IPS-20b (cell line): ENCODE results near the gene SREBF1.

Experiments
- H3K27ac ChIP-seq: one replicate; pipeline ENCODE4 v1.5.1; 2013; ENCODE audit warnings: low read length
- H3K27me3 ChIP-seq: 2 replicates; pipeline ENCODE4 v1.6.1; 2013; ENCODE audit warnings: mild to moderate bottlenecking, low read length, inconsistent platforms; ENCODE audit not compliant: insufficient read depth
- H3K36me3 ChIP-seq: 2 replicates; pipeline ENCODE4 v1.6.1; 2013; ENCODE audit warnings: low read depth, mild to moderate bottlenecking, inconsistent platforms, low read length, moderate library complexity; ENCODE audit not compliant: insufficient read depth
- H3K4me1 ChIP-seq: 2 replicates; pipeline ENCODE4 v1.6.1; 2013; ENCODE audit warnings: mild to moderate bottlenecking, control low read depth, inconsistent platforms, low read length, moderate library complexity; ENCODE audit not compliant: insufficient read depth
- H3K4me3 ChIP-seq: 2 replicates; pipeline ENCODE4 v1.5.1; 2013; ENCODE audit warnings: mild to moderate bottlenecking, low read length, inconsistent platforms
- H3K9ac ChIP-seq: 2 replicates; pipeline ENCODE4 v1.6.1; 2013; ENCODE audit warnings: low read depth, mild to moderate bottlenecking, inconsistent platforms, low read length, moderate library complexity
- H3K9me3 ChIP-seq: 2 replicates; pipeline ENCODE4 v1.6.1; 2013; ENCODE audit warnings: mild to moderate bottlenecking, low read depth, low read length, inconsistent platforms; ENCODE audit not compliant: insufficient read depth

Gene SREBF1

DNA sequence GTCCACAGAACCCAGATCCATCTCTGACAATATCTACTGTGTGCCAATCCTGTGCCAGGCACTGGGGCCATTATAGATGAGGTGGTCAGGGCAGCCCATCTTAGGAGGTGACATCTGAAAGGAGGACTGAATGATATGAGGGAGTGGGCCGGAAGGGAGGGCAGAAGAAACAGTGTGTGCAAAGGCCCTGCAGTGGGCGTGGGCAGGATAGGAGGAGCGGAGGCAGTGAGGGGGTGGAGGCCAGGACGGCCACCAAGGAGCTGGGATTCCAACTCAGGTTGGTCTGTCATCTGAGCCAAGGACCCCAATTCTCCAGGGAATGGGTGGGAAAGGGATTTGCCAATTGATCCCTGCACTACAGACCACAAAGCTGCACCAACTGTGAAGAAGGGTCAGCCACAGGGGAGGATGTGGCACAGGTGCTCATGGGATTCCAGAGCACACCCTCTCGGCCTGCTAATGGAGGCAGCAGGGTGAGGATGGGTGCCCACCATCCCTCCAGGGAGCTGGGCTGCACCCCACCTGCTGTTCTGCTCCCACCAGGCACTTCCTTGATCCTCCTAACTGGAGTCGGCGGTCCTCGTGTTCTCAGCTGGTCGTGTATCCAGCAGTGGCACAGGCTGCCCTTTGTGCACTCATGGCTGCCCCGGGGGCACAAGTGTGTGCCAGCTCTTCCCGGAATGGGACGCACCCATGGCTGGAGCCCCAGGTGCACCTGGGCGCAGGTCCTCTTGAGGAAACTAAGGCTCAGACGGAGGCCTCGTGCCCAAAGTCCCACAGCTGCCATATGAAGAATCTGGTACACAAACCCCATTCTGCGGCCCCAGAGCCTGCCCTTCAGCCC lies 9.6 kb downstream of the SREBF1 start:
- H3K9me3 ChIP-seq: no peaks in the 10 kb centered on the region
- H3K27ac ChIP-seq: no peak overlapping the region
- H3K36me3 ChIP-seq: peaks cover 10% of the 10 kb centered on the region; the same call in 1 of the 2 replicates
- H3K27me3 ChIP-seq: peaks cover 11% of the 10 kb centered on the region; the same call in 1 of the 2 replicates
- H3K4me3 ChIP-seq: no peak overlapping the region
- no peak overlapping the region for H3K9ac ChIP-seq
- H3K4me1 ChIP-seq: peaks cover 24% of the 10 kb centered on the region

GRCh38 chr17:17826342-17826713 lies 10.5 kb downstream of the SREBF1 start:
- H3K9ac ChIP-seq: no peak overlapping the region
- no peak overlapping the region for H3K27ac ChIP-seq
- no peak overlapping the region for H3K4me3 ChIP-seq

GRCh38 chr17:17824783-17825614 lies 11.8 kb downstream of the SREBF1 start:
- Histone ChIP-seq H3K36me3 (peaks cover 11% of the 10 kb centered on the region; the same call in 1 of the 2 replicates), H3K27me3 (peaks cover 13% of the 10 kb centered on the region; the same call in 1 of the 2 replicates), H3K9me3 (no peaks in the 10 kb centered on the region), H3K27ac (peak overlapping the region; percentile 3), H3K4me1 (peaks cover 24% of the 10 kb centered on the region), H3K4me3 (peak overlapping the region; percentile 38; the same call in 1 of the 2 replicates), H3K9ac (peak overlapping the region; percentile 32; the same call in 1 of the 2 replicates)

More at GRCh38 chr17:17826342-17826713, 10.5 kb downstream of the SREBF1 start:
- Histone ChIP-seq H3K36me3 (peaks cover 6% of the 10 kb centered on the region; the same call in 1 of the 2 replicates), H3K4me1 (peaks cover 24% of the 10 kb centered on the region), H3K9me3 (no peaks in the 10 kb centered on the region), H3K27me3 (peaks cover 13% of the 10 kb centered on the region; the same call in 1 of the 2 replicates)

- H3K9ac ChIP-seq: peak overlapping the region; percentile 32; the same call in 1 of the 2 replicates
- no peaks in the 10 kb centered on the region for H3K9me3 ChIP-seq
- H3K4me3 ChIP-seq: peak overlapping the region; percentile 38; the same call in 1 of the 2 replicates
- peaks cover 24% of the 10 kb centered on the region for H3K4me1 ChIP-seq
- H3K36me3 ChIP-seq: peaks cover 18% of the 10 kb centered on the region; the same call in 1 of the 2 replicates
- H3K27ac ChIP-seq: peak overlapping the region; percentile 3
- peaks cover 13% of the 10 kb centered on the region; the same call in 1 of the 2 replicates for H3K27me3 ChIP-seq
These were observed 12.5 kb downstream of the SREBF1 start for GRCh38 chr17:17824119-17824782.

GRCh38 chr17:17823433-17824118 lies 13.2 kb downstream of the SREBF1 start:
- Histone ChIP-seq H3K9me3 (no peaks in the 10 kb centered on the region), H3K4me3 (peak overlapping the region; percentile 65), H3K4me1 (peaks cover 24% of the 10 kb centered on the region), H3K36me3 (peaks cover 25% of the 10 kb centered on the region; the same call in 1 of the 2 replicates), H3K27me3 (peaks cover 13% of the 10 kb centered on the region; the same call in 1 of the 2 replicates), H3K9ac (peak overlapping the region; percentile 32; the same call in 1 of the 2 replicates), H3K27ac (peak overlapping the region; percentile 3)

DNA sequence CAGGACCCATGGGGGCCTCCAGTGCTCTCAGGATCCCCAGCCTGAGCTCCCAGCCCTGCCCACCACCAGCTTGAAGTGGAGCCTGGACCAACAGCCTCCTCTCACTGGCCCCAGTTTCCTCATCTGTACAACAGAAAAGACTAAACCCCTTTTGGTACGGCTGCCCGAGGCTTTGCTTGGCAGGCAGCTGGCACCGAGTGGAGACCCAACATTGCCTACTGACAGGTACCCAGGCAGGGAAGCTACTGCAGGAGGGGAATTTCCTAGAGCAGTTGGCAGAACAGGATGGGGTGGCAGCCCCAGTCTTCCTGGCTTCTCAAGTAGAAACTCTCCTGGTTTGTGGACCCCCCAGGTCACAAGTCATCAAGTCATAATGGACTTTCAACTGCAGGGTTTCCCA lies 14.2 kb downstream of the SREBF1 start:
- Histone ChIP-seq H3K27me3 (peaks cover 13% of the 10 kb centered on the region; the same call in 1 of the 2 replicates), H3K9ac (peak overlapping the region; percentile 48; the same call in 1 of the 2 replicates), H3K27ac (no peak overlapping the region), H3K4me3 (no peak overlapping the region; the same call in 1 of the 2 replicates), H3K4me1 (peaks cover 24% of the 10 kb centered on the region), H3K9me3 (no peaks in the 10 kb centered on the region), H3K36me3 (peaks cover 33% of the 10 kb centered on the region; the same call in 1 of the 2 replicates)

GRCh38 chr17:17822189-17822588 lies 14.6 kb downstream of the SREBF1 start:
- peaks cover 24% of the 10 kb centered on the region for H3K4me1 ChIP-seq
- H3K4me3 ChIP-seq: no peak overlapping the region
- H3K9me3 ChIP-seq: no peaks in the 10 kb centered on the region
- H3K36me3 ChIP-seq: peaks cover 37% of the 10 kb centered on the region; the same call in 1 of the 2 replicates
- H3K27me3 ChIP-seq: peaks cover 13% of the 10 kb centered on the region; the same call in 1 of the 2 replicates
- H3K27ac ChIP-seq: no peak overlapping the region
- no peak overlapping the region for H3K9ac ChIP-seq

DNA sequence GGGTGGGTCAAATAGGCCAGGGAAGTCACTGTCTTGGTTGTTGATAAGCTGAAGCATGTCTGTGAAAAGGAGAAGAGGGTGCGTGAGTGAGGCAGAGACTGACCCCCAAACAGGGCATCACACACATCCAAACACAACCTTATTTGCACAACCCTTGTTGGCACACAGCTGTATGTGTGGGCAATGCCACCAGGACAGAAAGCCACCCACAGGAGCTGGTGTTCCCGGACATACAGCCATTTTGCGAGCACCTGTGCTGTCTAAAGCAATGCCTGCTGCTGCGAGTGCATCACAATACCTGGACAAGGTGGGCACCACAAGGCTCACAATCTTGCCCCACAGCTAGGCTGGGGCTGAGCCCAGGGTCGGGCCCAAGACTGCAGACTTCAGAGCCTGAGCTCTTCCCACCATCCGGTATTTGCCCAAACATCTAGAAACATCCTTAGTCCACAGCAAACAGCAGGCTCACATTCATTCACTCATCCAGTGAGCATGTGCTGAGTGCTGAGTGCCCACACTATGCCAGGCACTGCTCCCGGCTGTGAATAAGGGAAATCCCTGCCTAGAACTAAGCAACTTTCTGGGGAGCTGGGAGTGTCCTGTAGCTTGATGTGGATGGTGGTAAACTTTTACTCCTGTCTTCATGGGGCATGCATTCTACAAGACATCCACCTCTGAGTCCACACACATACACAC lies 16.2 kb downstream of the SREBF1 start:
- H3K4me3 ChIP-seq: no peak overlapping the region
- H3K36me3 ChIP-seq: peaks cover 45% of the 10 kb centered on the region; the same call in 1 of the 2 replicates

DNA sequence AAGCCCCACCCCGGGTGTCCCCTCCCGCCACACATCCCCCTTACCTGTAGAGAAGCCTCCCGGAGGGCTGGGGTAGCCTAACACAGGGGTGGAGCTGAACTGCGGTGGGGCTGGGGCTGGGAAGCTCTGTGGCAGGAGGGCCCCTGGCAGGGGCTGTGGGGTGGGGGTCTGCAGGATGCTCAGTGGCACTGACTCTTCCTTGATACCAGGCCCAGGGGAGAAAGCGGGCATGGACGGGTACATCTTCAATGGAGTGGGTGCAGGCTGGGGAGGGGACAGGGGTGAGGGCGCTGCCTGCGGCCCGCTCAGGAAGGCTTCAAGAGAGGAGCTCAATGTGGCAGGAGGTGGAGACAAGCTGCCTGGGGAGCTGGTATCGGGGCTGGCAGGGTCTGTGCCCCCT lies 16.7 kb downstream of the SREBF1 start:
- Histone ChIP-seq H3K4me3 (no peak overlapping the region), H3K36me3 (peaks cover 51% of the 10 kb centered on the region; the same call in 1 of the 2 replicates), H3K27ac (no peak overlapping the region), H3K9ac (no peak overlapping the region), H3K9me3 (no peaks in the 10 kb centered on the region), H3K27me3 (peaks cover 13% of the 10 kb centered on the region; the same call in 1 of the 2 replicates), H3K4me1 (peaks cover 23% of the 10 kb centered on the region)

More for the DNA sequence above, 16.2 kb downstream of the SREBF1 start:
- H3K27me3 ChIP-seq: peaks cover 13% of the 10 kb centered on the region; the same call in 1 of the 2 replicates
- H3K9me3 ChIP-seq: no peaks in the 10 kb centered on the region
- H3K9ac ChIP-seq: no peak overlapping the region
- peaks cover 24% of the 10 kb centered on the region for H3K4me1 ChIP-seq
- H3K27ac ChIP-seq: no peak overlapping the region

- H3K9me3 ChIP-seq: no peaks in the 10 kb centered on the region
- no peak overlapping the region for H3K27ac ChIP-seq
- H3K27me3 ChIP-seq: peaks cover 13% of the 10 kb centered on the region; the same call in 1 of the 2 replicates
- peaks cover 18% of the 10 kb centered on the region for H3K4me1 ChIP-seq
- no peak overlapping the region for H3K9ac ChIP-seq
- H3K36me3 ChIP-seq: peaks cover 56% of the 10 kb centered on the region; the same call in 1 of the 2 replicates
- H3K4me3 ChIP-seq: no peak overlapping the region
These were observed 17.2 kb downstream of the SREBF1 start for GRCh38 chr17:17819561-17819995.
